ENCODE data around the gene HTRA3.

The HTRA3 gene

DNA sequence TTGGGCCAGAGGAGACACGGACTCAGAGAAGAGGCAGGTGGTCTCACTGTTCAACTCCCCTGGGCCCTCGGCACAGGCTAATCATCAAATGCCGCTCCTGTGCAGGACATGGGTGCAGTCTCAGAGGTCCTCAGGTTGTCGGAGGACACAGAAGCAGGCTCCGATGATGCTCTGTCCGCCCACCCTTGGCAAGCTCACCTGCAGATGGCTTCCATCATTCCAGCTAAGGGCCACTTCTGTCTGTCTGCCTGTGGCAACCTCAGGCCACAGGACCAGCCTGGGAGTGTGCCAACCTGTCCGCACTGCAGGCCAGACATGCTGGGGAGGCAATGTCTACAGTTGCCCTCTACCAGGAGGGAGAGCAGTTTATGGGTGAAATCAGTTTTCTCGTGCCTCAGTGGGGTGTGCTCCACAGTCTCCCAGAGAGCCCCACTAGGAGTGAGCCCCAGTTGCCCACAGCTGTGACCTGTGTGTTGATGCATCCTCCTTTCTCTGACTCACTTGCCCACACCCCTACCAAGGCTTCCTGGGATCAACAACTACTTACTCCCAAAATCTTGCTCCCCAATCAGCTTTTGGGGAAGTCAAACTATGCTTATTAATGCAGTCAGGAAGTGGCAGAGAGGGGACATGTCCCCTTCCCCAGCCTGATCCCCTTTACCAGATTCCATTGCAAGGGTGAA lies 55.9 kb downstream of the HTRA3 start:
- ChIA-PET CTCF (interaction anchor here (0.7 to 1.5 kb wide), 4 partner anchors 18 to 83 kb away, joined by 3 to 4 read pairs (median 3); no protein-coding TSS in a partner anchor), POLR2A (no interaction called here)
- Histone ChIP-seq H3K9me3 (ENCODE audit: control insufficient read depth, insufficient read depth, low read depth, low read length) (no peaks in the 10 kb centered on the region), H3K4me3 (ENCODE audit: low read depth, low read length) (no peak overlapping the region), H3K36me3 (ENCODE audit: control insufficient read depth in 2 of 2, insufficient read depth in 1 of 2, low read length in 2 of 2) (no peaks in the 10 kb centered on the region), H3K4me1 (ENCODE audit: control insufficient read depth, insufficient read depth, low read length) (no peaks in the 10 kb centered on the region), H3K27ac (ENCODE audit: extremely low read depth, low read depth, low read length) (no peak overlapping the region)
- no peak for TF ChIP-seq ZNF350 (tag by site-specific recombination; IDR thresholded peaks at IDR 0.05)

DNA sequence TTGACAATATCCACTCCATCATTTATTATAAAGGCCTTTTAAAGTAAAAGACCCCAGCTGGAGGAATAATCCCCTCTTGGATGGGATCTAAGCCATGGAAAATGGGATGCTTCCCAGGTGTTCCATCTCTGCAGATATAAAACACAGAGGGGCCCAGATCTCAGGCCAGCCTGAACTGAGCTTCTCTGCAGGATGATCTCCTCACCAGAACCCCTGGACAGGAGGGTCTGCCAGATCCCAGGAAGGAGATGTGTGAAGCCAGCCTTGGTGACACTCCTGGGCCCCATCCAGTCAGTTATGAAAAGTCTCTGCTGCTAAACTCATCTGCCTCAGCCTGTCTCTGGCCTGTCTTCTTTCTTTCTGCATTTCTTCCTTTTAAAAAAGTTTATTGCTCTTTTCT lies 56.7 kb downstream of the HTRA3 start:
- Histone ChIP-seq H3K27ac (ENCODE audit: extremely low read depth, low read depth, low read length) (no peak overlapping the region), H3K4me1 (ENCODE audit: control insufficient read depth, insufficient read depth, low read length) (no peaks in the 10 kb centered on the region), H3K9me3 (ENCODE audit: control insufficient read depth, insufficient read depth, low read depth, low read length) (no peaks in the 10 kb centered on the region), H3K4me3 (ENCODE audit: low read depth, low read length) (no peak overlapping the region), H3K36me3 (ENCODE audit: control insufficient read depth in 2 of 2, insufficient read depth in 1 of 2, low read length in 2 of 2) (no peaks in the 10 kb centered on the region)
- TF ChIP-seq ZNF501 (tag by site-specific recombination; IDR thresholded peaks at IDR 0.05): no peak
- no peak for TF ChIP-seq ZNF837 (tag by site-specific recombination; IDR thresholded peaks at IDR 0.05)
- ChIA-PET POLR2A (no interaction called here), CTCF (interaction anchor here (0.7 kb wide), 1 partner anchor 18 kb away, joined by 3 read pairs; no protein-coding TSS in a partner anchor)

DNA sequence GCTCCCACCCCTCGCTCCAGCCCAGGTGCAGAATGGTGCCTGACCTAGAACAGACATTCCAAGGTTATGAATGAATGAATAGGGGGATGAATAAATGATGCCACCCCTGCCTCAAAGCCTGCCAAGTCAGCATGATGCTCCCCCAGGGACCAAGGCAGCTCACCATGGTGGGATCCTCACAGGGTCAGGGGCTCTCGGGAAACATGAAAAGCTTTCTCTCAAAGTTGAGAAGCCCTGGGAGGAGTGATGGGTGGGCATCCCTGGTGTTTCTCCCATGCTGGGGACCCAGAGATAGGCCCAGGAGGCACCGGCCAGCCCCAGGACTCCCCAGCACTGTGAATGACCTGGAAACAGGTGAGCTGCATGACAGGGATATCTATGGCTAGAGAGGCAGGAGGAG lies 58.9 kb downstream of the HTRA3 start:
- CTCF ChIA-PET: interaction anchor here (1.3 kb wide), 1 partner anchor 86 kb away, joined by 3 read pairs; no protein-coding TSS in a partner anchor
- no peak overlapping the region for H3K27ac ChIP-seq (ENCODE audit: extremely low read depth, low read depth, low read length)
- POLR2A ChIA-PET: no interaction called here
- no peaks in the 10 kb centered on the region for H3K4me1 ChIP-seq (ENCODE audit: control insufficient read depth, insufficient read depth, low read length)
- H3K36me3 ChIP-seq (ENCODE audit: control insufficient read depth in 2 of 2, insufficient read depth in 1 of 2, low read length in 2 of 2): no peaks in the 10 kb centered on the region
- no peak overlapping the region for H3K4me3 ChIP-seq (ENCODE audit: low read depth, low read length)
- no peak for TF ChIP-seq ZNF677 (tag by site-specific recombination; IDR thresholded peaks at IDR 0.05)
- H3K9me3 ChIP-seq (ENCODE audit: control insufficient read depth, insufficient read depth, low read depth, low read length): no peaks in the 10 kb centered on the region

DNA sequence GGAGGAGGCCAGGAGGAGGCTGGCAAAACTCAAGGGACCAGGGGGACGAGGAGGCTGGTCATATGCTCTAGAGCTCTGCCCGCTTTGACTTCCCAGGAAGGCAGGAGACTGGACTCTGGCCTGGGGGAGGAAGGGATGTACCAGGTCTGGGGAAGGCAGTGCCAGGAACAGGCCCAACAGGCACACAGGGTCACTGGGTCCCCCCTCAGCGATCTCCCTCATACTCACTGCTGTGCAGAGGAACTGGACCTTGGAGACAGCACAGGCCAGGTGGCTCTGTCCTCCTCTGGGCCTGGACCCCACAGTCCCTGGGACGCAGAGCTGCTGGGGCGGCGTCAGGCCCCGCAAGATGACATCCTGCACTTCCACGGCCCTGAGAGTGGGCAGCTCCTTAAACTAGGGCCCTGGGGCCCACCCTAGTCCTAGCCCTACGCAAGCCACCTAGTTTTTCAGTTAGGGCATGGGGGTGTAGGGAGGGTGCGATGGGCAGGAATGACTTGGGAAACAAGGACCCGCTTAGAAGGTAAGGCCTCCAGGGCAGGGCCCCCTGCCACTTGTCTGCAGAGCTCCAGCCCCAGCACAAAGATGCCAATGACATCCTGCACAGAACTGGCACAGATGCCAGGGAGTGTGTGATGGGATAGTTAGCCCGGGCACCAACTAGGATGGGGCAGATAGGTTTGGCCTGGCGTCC lies 59.5 kb downstream of the HTRA3 start:
- no peaks in the 10 kb centered on the region for H3K9me3 ChIP-seq (ENCODE audit: control insufficient read depth, insufficient read depth, low read depth, low read length)

More for the DNA sequence above, 59.5 kb downstream of the HTRA3 start:
- no peak overlapping the region for H3K4me3 ChIP-seq (ENCODE audit: low read depth, low read length)
- H3K4me1 ChIP-seq (ENCODE audit: control insufficient read depth, insufficient read depth, low read length): no peaks in the 10 kb centered on the region
- TF ChIP-seq ZNF416 (tag by site-specific recombination; IDR thresholded peaks at IDR 0.05) (no peak), OVOL3 (tag by site-specific recombination; IDR thresholded peaks at IDR 0.05) (no peak), SETDB1 (IDR thresholded peaks at IDR 0.05; ENCODE audit: insufficient read length, low read length) (no peak), ZNF623 (tag by site-specific recombination; IDR thresholded peaks at IDR 0.05) (no peak), MZF1 (tag by site-specific recombination; IDR thresholded peaks at IDR 0.05; ENCODE audit: borderline replicate concordance) (no peak), ZNF211 (tag by site-specific recombination; IDR thresholded peaks at IDR 0.05; ENCODE audit: low read depth) (no peak), ZNF140 (tag by site-specific recombination; IDR thresholded peaks at IDR 0.05) (no peak), ZNF221 (tag by site-specific recombination; IDR thresholded peaks at IDR 0.05; ENCODE audit: borderline replicate concordance) (no peak), ZNF423 (tag by site-specific recombination; IDR thresholded peaks at IDR 0.05) (no peak), ZNF843 (tag by site-specific recombination; IDR thresholded peaks at IDR 0.05) (no peak)
- TF ChIP-seq, protein P1, sequence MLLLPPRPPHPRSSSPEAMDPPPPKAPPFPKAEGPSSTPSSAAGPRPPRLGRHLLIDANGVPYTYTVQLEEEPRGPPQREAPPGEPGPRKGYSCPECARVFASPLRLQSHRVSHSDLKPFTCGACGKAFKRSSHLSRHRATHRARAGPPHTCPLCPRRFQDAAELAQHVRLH (tag by site-specific recombination; IDR thresholded peaks at IDR 0.05): no peak
- TF ChIP-seq, protein P2, sequence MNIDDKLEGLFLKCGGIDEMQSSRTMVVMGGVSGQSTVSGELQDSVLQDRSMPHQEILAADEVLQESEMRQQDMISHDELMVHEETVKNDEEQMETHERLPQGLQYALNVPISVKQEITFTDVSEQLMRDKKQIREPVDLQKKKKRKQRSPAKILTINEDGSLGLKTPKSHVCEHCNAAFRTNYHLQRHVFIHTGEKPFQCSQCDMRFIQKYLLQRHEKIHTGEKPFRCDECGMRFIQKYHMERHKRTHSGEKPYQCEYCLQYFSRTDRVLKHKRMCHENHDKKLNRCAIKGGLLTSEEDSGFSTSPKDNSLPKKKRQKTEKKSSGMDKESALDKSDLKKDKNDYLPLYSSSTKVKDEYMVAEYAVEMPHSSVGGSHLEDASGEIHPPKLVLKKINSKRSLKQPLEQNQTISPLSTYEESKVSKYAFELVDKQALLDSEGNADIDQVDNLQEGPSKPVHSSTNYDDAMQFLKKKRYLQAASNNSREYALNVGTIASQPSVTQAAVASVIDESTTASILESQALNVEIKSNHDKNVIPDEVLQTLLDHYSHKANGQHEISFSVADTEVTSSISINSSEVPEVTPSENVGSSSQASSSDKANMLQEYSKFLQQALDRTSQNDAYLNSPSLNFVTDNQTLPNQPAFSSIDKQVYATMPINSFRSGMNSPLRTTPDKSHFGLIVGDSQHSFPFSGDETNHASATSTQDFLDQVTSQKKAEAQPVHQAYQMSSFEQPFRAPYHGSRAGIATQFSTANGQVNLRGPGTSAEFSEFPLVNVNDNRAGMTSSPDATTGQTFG (tag by site-specific recombination; IDR thresholded peaks at IDR 0.05; ENCODE audit: borderline replicate concordance): no peak
- TF ChIP-seq, protein P3, sequence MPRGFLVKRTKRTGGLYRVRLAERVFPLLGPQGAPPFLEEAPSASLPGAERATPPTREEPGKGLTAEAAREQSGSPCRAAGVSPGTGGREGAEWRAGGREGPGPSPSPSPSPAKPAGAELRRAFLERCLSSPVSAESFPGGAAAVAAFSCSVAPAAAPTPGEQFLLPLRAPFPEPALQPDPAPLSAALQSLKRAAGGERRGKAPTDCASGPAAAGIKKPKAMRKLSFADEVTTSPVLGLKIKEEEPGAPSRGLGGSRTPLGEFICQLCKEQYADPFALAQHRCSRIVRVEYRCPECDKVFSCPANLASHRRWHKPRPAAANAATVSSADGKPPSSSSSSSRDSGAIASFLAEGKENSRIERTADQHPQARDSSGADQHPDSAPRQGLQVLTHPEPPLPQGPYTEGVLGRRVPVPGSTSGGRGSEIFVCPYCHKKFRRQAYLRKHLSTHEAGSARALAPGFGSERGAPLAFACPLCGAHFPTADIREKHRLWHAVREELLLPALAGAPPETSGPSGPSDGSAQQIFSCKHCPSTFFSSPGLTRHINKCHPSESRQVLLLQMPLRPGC (tag by site-specific recombination; IDR thresholded peaks at IDR 0.05): no peak
- TF ChIP-seq, protein P4, sequence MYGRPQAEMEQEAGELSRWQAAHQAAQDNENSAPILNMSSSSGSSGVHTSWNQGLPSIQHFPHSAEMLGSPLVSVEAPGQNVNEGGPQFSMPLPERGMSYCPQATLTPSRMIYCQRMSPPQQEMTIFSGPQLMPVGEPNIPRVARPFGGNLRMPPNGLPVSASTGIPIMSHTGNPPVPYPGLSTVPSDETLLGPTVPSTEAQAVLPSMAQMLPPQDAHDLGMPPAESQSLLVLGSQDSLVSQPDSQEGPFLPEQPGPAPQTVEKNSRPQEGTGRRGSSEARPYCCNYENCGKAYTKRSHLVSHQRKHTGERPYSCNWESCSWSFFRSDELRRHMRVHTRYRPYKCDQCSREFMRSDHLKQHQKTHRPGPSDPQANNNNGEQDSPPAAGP (tag by site-specific recombination; IDR thresholded peaks at IDR 0.05): no peak
- ChIA-PET CTCF (interaction anchor here (1.3 kb wide), 1 partner anchor 87 kb away, joined by 3 read pairs; no protein-coding TSS in a partner anchor), POLR2A (no interaction called here)
- no peak overlapping the region for H3K27ac ChIP-seq (ENCODE audit: extremely low read depth, low read depth, low read length)
- no peaks in the 10 kb centered on the region for H3K36me3 ChIP-seq (ENCODE audit: control insufficient read depth in 2 of 2, insufficient read depth in 1 of 2, low read length in 2 of 2)

Measured in HEK293 (cell line).